Measurements from ENCODE around the gene ABRACL. TPM values are rescaled to one million over a fixed set of nuclear protein-coding genes. Genes with fewer than 3 reads are reported as not detected.

The ABRACL gene
- total RNA-seq, 1 donor from 2014 or later = 57.1 TPM

GRCh38 chr6:139055709-139056108 is 27.2 kb downstream of the ABRACL start:
- DNase-seq = no peak

- DNase-seq = no peak
Measured at GRCh38 chr6:139058029-139058428, 29.5 kb downstream of the ABRACL start.

GRCh38 chr6:139060332-139060731 is 31.8 kb downstream of the ABRACL start:
- DNase-seq = no peak

GRCh38 chr6:139062932-139063646 is 34.5 kb downstream of the ABRACL start:
- no peak for DNase-seq

GRCh38 chr6:139064981-139065665 is 36.6 kb downstream of the ABRACL start:
- no peak for DNase-seq

GRCh38 chr6:139066080-139066479 is 37.5 kb downstream of the ABRACL start:
- DNase-seq = no peak

- DNase-seq = no peak
Measured at GRCh38 chr6:139068846-139069245, 40.3 kb downstream of the ABRACL start.

- DNase-seq = no peak
Measured at GRCh38 chr6:139073118-139073517, 44.6 kb downstream of the ABRACL start.

- DNase-seq = no peak
Measured at GRCh38 chr6:139079018-139079417, 50.5 kb downstream of the ABRACL start.

GRCh38 chr6:139080255-139080920 is 51.8 kb downstream of the ABRACL start:
- DNase-seq = no peak

- DNase-seq = no peak
Measured at GRCh38 chr6:139081471-139081870, 52.9 kb downstream of the ABRACL start.

- no peak for DNase-seq
Measured at GRCh38 chr6:139082370-139082769, 53.8 kb downstream of the ABRACL start.

- DNase-seq = no peak
Measured at GRCh38 chr6:139091826-139092225, 63.3 kb downstream of the ABRACL start.

Other genes with a start within 250 kb of the ABRACL start
- 0.31 TPM for gene ECT2L, start 232.7 kb upstream of the ABRACL start, total RNA-seq
- gene REPS1, start 40.5 kb upstream of the ABRACL start, total RNA-seq = 146 TPM
- 62.5 TPM for gene HECA, start 106.3 kb downstream of the ABRACL start, total RNA-seq

All from occipital lobe (tissue), 2 donors.